MCF 10A (cell line): ENCODE measurements around the gene CEBPZ. TPM values are rescaled to one million over a fixed set of nuclear protein-coding genes. Genes with fewer than 3 reads are reported as not detected.
"Not testable (repeated sequence)": the region's sequence is repeated elsewhere in the genome, so short reads cannot be mapped to it uniquely, and the experiment has no call there.

Experiments used
- BruUV-seq: library from RNA; stranded (reverse); fragments of 400-500 nt; replicated peaks from 2 replicates; lab custom pipeline; 2021; lab: Mats Ljungman, UMichigan
- CTCF ChIA-PET: fragments of 300-600 bp; sonication (Branson Sonifier 250); formaldehyde crosslinking; extraction: SDS; loops from one replicate; lab custom pipeline; 2021; ENCODE audit warnings: antibody characterized with exemption, inconsistent platforms; lab: Yijun Ruan, JAX
- POLR2A ChIA-PET: fragments of 300-600, 350-650 bp; sonication (Branson Sonifier 250); formaldehyde crosslinking; extraction: SDS; loops from one replicate; lab custom pipeline; 2020; ENCODE audit warnings: antibody characterized with exemption, inconsistent platforms; lab: Yijun Ruan, JAX
- DNase-seq: peaks from one replicate; pipeline ENCODE4 v3.0.0-alpha.2; 2018; ENCODE audit not compliant: unreplicated experiment
- H3K27ac Mint-ChIP-seq: one replicate; pipeline ENCODE4 v1.8.0; 2022; ENCODE audit warnings: mild to moderate bottlenecking, low read depth, mixed read lengths; ENCODE audit not compliant: unreplicated experiment
- H3K27me3 Mint-ChIP-seq: one replicate; pipeline ENCODE4 v1.8.0; 2022; ENCODE audit warnings: mixed read lengths; ENCODE audit not compliant: insufficient read depth, unreplicated experiment
- H3K36me3 Mint-ChIP-seq: one replicate; pipeline ENCODE4 v1.8.0; 2022; ENCODE audit warnings: mild to moderate bottlenecking, moderate library complexity, mixed read lengths; ENCODE audit not compliant: insufficient read depth, unreplicated experiment
- H3K4me1 Mint-ChIP-seq: one replicate; pipeline ENCODE4 v1.8.0; 2022; ENCODE audit warnings: mixed read lengths; ENCODE audit not compliant: insufficient read depth, unreplicated experiment
- H3K4me3 Mint-ChIP-seq: one replicate; pipeline ENCODE4 v1.8.0; 2022; ENCODE audit warnings: mild to moderate bottlenecking, moderate library complexity, mixed read lengths; ENCODE audit not compliant: unreplicated experiment
- H3K9me3 Mint-ChIP-seq: one replicate; pipeline ENCODE4 v1.8.0; 2022; ENCODE audit warnings: mixed read lengths; ENCODE audit not compliant: unreplicated experiment
- CTCF ChIP-seq: fragments of 200-600 bp; IDR thresholded peaks from one replicate; pipeline ENCODE4 v1.8.0; 2022; ENCODE audit warnings: antibody characterized with exemption, mild to moderate bottlenecking; ENCODE audit not compliant: unreplicated experiment
- intact Hi-C: fragments of 100-400 bp; cut with micrococcal nuclease; formaldehyde crosslinking; loops from 2 replicates; pipeline ENCODE4 v1.14.1; 2022
- total RNA-seq: library from RNA; stranded (reverse); gene quantifications from 2 replicates; pipeline ENCODE4 v1.2.3, GENCODE V29; 2022

The CEBPZ gene
- total RNA-seq, 1 experiment from 2014 or later = 61.7 TPM

GRCh38 chr2:37211212-37211611, 20.2 kb downstream of the CEBPZ start:
- TF ChIP-seq CTCF = no peak
- no TSS peak for BruUV-seq
- intact Hi-C loops = no loop called here
- Mint-ChIP-seq H3K27me3 (no peaks in the 10 kb centered on the region), H3K4me3 (no peak overlapping the region), H3K27ac (no peak overlapping the region), H3K36me3 (peaks cover 91% of the 10 kb centered on the region), H3K4me1 (peaks cover 6% of the 10 kb centered on the region), H3K9me3 (peaks cover 10% of the 10 kb centered on the region)
- CTCF ChIA-PET = interaction anchor here (0.9 kb wide), 1 partner anchor 42 kb away, joined by 3 read pairs; no protein-coding TSS in a partner anchor
- DNase-seq = no peak
- POLR2A ChIA-PET = interaction anchor here (1.0 to 1.7 kb wide), 5 partner anchors 12 to 127 kb away, joined by 3 to 8 read pairs (median 5); partner anchors contain the start of genes CEBPZ, GPATCH11, HEATR5B and NDUFAF7

DNA sequence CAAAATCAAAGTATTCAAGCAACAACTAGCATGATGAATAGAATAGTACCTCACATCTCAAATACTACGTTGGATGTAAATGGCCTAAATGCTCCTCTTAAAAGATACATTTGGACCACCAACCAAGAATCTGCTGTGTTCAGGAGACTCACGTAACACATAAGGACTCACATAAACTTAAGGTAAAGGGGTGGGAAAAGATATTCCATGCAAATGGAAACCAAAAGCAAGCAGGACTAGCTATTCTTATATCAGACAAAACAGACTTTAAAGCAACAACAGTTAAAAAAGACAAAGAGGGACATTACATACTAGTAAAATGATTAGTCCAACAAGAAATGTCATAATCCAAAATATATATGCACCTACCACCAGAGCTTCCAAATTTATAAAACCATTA, 24.6 kb downstream of the CEBPZ start:
- H3K4me1 Mint-ChIP-seq, H3K27ac Mint-ChIP-seq, BruUV-seq, H3K27me3 Mint-ChIP-seq, intact Hi-C loops, H3K4me3 Mint-ChIP-seq, DNase-seq, CTCF ChIA-PET: not testable (repeated sequence)
- peaks cover 93% of the 10 kb centered on the region for H3K36me3 Mint-ChIP-seq
- H3K9me3 Mint-ChIP-seq = peaks cover 25% of the 10 kb centered on the region
- POLR2A ChIA-PET = interaction anchor here (1.6 to 2.2 kb wide), 2 partner anchors 8 kb away, joined by 5 to 6 read pairs; no protein-coding TSS in a partner anchor

DNA sequence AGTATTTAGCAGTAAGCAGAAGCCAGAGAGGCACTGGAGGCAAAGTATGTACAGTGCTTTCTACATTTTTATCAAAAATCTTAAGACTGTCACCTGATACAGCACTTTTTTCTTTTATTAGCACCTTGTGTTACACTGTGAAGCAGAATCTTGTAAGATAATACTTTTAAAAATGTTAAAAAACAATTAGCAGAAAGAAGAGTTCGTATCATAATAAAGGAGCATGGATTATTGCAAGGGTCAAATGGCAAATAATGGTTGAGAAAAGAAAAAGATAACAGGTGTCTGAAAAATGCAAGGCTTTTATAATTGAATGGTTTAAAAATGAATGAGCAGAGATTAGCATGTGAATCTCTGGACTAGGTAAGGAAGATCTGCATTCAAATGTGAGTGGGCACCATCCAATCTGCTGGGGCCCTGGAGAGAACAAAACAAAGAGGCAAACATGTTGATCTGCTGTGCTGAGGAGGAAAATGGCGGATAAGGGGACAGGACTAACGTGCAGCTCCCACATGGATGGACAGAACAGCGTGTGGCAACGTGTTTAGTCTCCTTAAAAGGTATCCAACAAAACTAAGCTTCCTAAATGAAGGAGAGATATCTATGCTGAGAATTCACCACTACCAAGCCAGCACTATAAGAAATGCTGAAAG, 25.6 kb downstream of the CEBPZ start:
- CTCF ChIA-PET = interaction anchor here (0.6 kb wide), 1 partner anchor 1625 kb away, joined by 5 read pairs; no protein-coding TSS in a partner anchor

GRCh38 chr2:37205071-37205661, 26.2 kb downstream of the CEBPZ start:
- CTCF ChIA-PET, H3K4me1 Mint-ChIP-seq, H3K27ac Mint-ChIP-seq, DNase-seq, H3K4me3 Mint-ChIP-seq, H3K27me3 Mint-ChIP-seq, intact Hi-C loops, BruUV-seq: not testable (repeated sequence)
- POLR2A ChIA-PET = interaction anchor here (0.7 to 2.2 kb wide), 3 partner anchors 8 to 21 kb away, joined by 3 to 7 read pairs (median 5); no protein-coding TSS in a partner anchor
- Mint-ChIP-seq H3K9me3 (peaks cover 25% of the 10 kb centered on the region), H3K36me3 (peaks cover 91% of the 10 kb centered on the region)

More for the DNA sequence above, 25.6 kb downstream of the CEBPZ start:
- no TSS peak for BruUV-seq
- peaks cover 91% of the 10 kb centered on the region for H3K36me3 Mint-ChIP-seq
- H3K9me3 Mint-ChIP-seq = peaks cover 25% of the 10 kb centered on the region
- no peak overlapping the region for H3K27ac Mint-ChIP-seq
- no peaks in the 10 kb centered on the region for H3K4me1 Mint-ChIP-seq
- H3K27me3 Mint-ChIP-seq = no peaks in the 10 kb centered on the region
- POLR2A ChIA-PET = interaction anchor here (0.9 to 2.2 kb wide), 2 partner anchors 9 to 13 kb away, joined by 3 to 5 read pairs; no protein-coding TSS in a partner anchor
- DNase-seq = no peak
- intact Hi-C loops = no loop called here
- no peak for TF ChIP-seq CTCF
- H3K4me3 Mint-ChIP-seq = no peak overlapping the region

DNA sequence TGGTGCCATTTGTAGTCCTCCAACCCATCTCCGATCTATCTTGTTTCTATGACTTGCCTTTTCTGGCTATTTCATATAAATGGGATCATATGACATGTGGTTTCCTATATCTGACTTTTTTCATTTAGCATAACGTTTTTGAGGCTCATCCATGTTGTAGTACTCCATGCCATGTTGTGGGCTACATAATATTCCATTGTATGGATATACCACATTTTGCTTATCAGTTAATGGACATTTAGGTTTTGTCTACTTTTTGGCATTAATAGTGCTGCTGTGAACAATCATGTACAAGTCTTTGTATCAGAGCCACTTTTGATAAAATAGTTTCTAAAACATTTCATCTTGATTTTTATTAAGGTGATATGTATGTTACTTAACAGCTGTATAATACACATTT, 27.7 kb downstream of the CEBPZ start:
- TF ChIP-seq CTCF = no peak

More for the DNA sequence above, 27.7 kb downstream of the CEBPZ start:
- intact Hi-C loops = no loop called here
- Mint-ChIP-seq H3K36me3 (peaks cover 87% of the 10 kb centered on the region), H3K4me3 (no peak overlapping the region), H3K27ac (no peak overlapping the region), H3K9me3 (peaks cover 25% of the 10 kb centered on the region), H3K4me1 (peaks cover 6% of the 10 kb centered on the region), H3K27me3 (no peaks in the 10 kb centered on the region)
- POLR2A ChIA-PET = interaction anchor here (1.8 kb wide), 1 partner anchor 10 kb away, joined by 7 read pairs; no protein-coding TSS in a partner anchor
- BruUV-seq = no TSS peak
- no peak for DNase-seq
- CTCF ChIA-PET = interaction anchor here (0.6 to 1.0 kb wide), 2 partner anchors 17 to 807 kb away, joined by 3 to 4 read pairs; no protein-coding TSS in a partner anchor
